ENCODE measurements around the gene CAPZA2. TPM values are rescaled to one million over a fixed set of nuclear protein-coding genes. Genes with fewer than 3 reads are reported as not detected.

CAPZA2 gene
- total and polyA plus RNA-seq, 2 experiments from 2014 or later = 49.1 to 106 TPM

DNA sequence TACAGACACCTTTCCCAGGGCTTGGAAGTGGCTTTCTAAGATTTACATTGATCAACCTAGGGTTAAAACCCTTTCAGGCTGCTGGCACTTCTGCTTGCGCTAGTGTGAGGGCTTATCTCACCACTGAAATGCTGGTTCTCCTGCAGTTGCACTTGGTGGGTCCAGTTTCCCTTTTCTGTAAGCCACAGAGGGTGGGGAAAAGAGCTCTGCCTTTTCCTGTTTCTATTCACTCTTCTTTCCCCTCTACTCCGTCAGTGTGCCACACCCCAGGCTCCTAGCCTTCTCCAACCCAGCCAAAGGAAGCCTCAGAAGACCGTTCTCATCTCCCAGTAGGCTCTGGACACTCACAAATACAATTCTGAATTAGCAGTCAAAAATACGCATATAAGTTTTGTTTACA is 19.0 kb upstream of the CAPZA2 start:
- no peak overlapping the region for H3K4me2 ChIP-seq
- no peaks in the 10 kb centered on the region for H3F3A ChIP-seq (replicated peaks; ENCODE audit: low read depth)
- H2AFZ ChIP-seq = peak overlapping the region; percentile 60; the same call in 1 of the 2 replicates
- Mint-ChIP-seq H3K36me3 (ENCODE audit: low read depth) (no peaks in the 10 kb centered on the region), H3K27ac (no peak overlapping the region), H3K9me3 (no peaks in the 10 kb centered on the region), H3K4me1 (no peaks in the 10 kb centered on the region; the same call in 1 of the 3 replicates), H3K27me3 (ENCODE audit: insufficient read depth, low read depth, poor library complexity) (no peaks in the 10 kb centered on the region), H3K4me3 (no peak overlapping the region)
- no peak overlapping the region for H3K27ac ChIP-seq (ENCODE audit: low read depth)
- H3K9me2 ChIP-seq (ENCODE audit: insufficient read depth) = no peaks in the 10 kb centered on the region
- H3K4me3 ChIP-seq = no peak overlapping the region
- no peaks in the 10 kb centered on the region for H3K36me3 ChIP-seq (ENCODE audit: insufficient read depth)
- H3K4me1 ChIP-seq (ENCODE audit: insufficient read depth) = no peaks in the 10 kb centered on the region; the same call in 1 of the 2 replicates
- no peaks in the 10 kb centered on the region for H3K27me3 ChIP-seq (ENCODE audit: insufficient read depth)
- no peaks in the 10 kb centered on the region for H3K79me2 ChIP-seq (replicated peaks; ENCODE audit: insufficient read depth)
- H4K20me1 ChIP-seq (replicated peaks; ENCODE audit: insufficient read depth) = no peaks in the 10 kb centered on the region
- no peak for TF ChIP-seq EZH2 (IDR thresholded peaks at IDR 0.05; ENCODE audit: low read depth, unreplicated experiment)
- no peak for TF ChIP-seq JUNB (IDR thresholded peaks at IDR 0.05; ENCODE audit: unreplicated experiment)
- TF ChIP-seq, protein P1, sequence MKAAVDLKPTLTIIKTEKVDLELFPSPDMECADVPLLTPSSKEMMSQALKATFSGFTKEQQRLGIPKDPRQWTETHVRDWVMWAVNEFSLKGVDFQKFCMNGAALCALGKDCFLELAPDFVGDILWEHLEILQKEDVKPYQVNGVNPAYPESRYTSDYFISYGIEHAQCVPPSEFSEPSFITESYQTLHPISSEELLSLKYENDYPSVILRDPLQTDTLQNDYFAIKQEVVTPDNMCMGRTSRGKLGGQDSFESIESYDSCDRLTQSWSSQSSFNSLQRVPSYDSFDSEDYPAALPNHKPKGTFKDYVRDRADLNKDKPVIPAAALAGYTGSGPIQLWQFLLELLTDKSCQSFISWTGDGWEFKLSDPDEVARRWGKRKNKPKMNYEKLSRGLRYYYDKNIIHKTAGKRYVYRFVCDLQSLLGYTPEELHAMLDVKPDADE (IDR thresholded peaks at IDR 0.05) = no peak
- TF ChIP-seq, protein P2, sequence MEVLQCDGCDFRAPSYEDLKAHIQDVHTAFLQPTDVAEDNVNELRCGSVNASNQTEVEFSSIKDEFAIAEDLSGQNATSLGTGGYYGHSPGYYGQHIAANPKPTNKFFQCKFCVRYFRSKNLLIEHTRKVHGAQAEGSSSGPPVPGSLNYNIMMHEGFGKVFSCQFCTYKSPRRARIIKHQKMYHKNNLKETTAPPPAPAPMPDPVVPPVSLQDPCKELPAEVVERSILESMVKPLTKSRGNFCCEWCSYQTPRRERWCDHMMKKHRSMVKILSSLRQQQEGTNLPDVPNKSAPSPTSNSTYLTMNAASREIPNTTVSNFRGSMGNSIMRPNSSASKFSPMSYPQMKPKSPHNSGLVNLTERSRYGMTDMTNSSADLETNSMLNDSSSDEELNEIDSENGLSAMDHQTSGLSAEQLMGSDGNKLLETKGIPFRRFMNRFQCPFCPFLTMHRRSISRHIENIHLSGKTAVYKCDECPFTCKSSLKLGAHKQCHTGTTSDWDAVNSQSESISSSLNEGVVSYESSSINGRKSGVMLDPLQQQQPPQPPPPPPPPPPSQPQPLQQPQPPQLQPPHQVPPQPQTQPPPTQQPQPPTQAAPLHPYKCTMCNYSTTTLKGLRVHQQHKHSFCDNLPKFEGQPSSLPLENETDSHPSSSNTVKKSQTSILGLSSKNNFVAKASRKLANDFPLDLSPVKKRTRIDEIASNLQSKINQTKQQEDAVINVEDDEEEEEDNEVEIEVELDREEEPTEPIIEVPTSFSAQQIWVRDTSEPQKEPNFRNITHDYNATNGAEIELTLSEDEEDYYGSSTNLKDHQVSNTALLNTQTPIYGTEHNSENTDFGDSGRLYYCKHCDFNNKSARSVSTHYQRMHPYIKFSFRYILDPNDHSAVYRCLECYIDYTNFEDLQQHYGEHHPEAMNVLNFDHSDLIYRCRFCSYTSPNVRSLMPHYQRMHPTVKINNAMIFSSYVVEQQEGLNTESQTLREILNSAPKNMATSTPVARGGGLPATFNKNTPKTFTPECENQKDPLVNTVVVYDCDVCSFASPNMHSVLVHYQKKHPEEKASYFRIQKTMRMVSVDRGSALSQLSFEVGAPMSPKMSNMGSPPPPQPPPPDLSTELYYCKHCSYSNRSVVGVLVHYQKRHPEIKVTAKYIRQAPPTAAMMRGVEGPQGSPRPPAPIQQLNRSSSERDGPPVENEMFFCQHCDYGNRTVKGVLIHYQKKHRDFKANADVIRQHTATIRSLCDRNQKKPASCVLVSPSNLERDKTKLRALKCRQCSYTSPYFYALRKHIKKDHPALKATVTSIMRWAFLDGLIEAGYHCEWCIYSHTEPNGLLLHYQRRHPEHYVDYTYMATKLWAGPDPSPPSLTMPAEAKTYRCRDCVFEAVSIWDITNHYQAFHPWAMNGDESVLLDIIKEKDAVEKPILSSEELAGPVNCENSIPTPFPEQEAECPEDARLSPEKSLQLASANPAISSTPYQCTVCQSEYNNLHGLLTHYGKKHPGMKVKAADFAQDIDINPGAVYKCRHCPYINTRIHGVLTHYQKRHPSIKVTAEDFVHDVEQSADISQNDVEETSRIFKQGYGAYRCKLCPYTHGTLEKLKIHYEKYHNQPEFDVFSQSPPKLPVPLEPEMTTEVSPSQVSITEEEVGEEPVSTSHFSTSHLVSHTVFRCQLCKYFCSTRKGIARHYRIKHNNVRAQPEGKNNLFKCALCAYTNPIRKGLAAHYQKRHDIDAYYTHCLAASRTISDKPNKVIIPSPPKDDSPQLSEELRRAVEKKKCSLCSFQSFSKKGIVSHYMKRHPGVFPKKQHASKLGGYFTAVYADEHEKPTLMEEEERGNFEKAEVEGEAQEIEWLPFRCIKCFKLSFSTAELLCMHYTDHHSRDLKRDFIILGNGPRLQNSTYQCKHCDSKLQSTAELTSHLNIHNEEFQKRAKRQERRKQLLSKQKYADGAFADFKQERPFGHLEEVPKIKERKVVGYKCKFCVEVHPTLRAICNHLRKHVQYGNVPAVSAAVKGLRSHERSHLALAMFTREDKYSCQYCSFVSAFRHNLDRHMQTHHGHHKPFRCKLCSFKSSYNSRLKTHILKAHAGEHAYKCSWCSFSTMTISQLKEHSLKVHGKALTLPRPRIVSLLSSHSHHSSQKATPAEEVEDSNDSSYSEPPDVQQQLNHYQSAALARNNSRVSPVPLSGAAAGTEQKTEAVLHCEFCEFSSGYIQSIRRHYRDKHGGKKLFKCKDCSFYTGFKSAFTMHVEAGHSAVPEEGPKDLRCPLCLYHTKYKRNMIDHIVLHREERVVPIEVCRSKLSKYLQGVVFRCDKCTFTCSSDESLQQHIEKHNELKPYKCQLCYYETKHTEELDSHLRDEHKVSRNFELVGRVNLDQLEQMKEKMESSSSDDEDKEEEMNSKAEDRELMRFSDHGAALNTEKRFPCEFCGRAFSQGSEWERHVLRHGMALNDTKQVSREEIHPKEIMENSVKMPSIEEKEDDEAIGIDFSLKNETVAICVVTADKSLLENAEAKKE (CRISPR knock-in tag; IDR thresholded peaks at IDR 0.05) = no peak
- TF ChIP-seq POLR2AphosphoS5 (IDR thresholded peaks at IDR 0.05; ENCODE audit: low read depth) = no peak
- TF ChIP-seq EZH2phosphoT487 (IDR thresholded peaks at IDR 0.05; ENCODE audit: unreplicated experiment) = no peak
- TF ChIP-seq CREB1 (CRISPR knock-in tag; IDR thresholded peaks at IDR 0.05; ENCODE audit: low read depth) = no peak
- no peak for TF ChIP-seq ZNF114 (CRISPR knock-in tag; IDR thresholded peaks at IDR 0.05)
- TF ChIP-seq, protein P3, sequence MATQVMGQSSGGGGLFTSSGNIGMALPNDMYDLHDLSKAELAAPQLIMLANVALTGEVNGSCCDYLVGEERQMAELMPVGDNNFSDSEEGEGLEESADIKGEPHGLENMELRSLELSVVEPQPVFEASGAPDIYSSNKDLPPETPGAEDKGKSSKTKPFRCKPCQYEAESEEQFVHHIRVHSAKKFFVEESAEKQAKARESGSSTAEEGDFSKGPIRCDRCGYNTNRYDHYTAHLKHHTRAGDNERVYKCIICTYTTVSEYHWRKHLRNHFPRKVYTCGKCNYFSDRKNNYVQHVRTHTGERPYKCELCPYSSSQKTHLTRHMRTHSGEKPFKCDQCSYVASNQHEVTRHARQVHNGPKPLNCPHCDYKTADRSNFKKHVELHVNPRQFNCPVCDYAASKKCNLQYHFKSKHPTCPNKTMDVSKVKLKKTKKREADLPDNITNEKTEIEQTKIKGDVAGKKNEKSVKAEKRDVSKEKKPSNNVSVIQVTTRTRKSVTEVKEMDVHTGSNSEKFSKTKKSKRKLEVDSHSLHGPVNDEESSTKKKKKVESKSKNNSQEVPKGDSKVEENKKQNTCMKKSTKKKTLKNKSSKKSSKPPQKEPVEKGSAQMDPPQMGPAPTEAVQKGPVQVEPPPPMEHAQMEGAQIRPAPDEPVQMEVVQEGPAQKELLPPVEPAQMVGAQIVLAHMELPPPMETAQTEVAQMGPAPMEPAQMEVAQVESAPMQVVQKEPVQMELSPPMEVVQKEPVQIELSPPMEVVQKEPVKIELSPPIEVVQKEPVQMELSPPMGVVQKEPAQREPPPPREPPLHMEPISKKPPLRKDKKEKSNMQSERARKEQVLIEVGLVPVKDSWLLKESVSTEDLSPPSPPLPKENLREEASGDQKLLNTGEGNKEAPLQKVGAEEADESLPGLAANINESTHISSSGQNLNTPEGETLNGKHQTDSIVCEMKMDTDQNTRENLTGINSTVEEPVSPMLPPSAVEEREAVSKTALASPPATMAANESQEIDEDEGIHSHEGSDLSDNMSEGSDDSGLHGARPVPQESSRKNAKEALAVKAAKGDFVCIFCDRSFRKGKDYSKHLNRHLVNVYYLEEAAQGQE (IDR thresholded peaks at IDR 0.05; ENCODE audit: unreplicated experiment) = no peak
- TF ChIP-seq NANOG (IDR thresholded peaks at IDR 0.05; ENCODE audit: borderline replicate concordance) = no peak
- TF ChIP-seq, protein P4, sequence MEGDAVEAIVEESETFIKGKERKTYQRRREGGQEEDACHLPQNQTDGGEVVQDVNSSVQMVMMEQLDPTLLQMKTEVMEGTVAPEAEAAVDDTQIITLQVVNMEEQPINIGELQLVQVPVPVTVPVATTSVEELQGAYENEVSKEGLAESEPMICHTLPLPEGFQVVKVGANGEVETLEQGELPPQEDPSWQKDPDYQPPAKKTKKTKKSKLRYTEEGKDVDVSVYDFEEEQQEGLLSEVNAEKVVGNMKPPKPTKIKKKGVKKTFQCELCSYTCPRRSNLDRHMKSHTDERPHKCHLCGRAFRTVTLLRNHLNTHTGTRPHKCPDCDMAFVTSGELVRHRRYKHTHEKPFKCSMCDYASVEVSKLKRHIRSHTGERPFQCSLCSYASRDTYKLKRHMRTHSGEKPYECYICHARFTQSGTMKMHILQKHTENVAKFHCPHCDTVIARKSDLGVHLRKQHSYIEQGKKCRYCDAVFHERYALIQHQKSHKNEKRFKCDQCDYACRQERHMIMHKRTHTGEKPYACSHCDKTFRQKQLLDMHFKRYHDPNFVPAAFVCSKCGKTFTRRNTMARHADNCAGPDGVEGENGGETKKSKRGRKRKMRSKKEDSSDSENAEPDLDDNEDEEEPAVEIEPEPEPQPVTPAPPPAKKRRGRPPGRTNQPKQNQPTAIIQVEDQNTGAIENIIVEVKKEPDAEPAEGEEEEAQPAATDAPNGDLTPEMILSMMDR (conservative IDR thresholded peaks at IDR 0.05; ENCODE audit: low read depth in 2 of 2) = no peak
- TF ChIP-seq ZNF331 (CRISPR knock-in tag; IDR thresholded peaks at IDR 0.05; ENCODE audit: low read depth) = no peak
- no peak for TF ChIP-seq STAT1 (IDR thresholded peaks at IDR 0.05; ENCODE audit: unreplicated experiment)
- ATAC-seq (no peak), DNase-seq (ENCODE audit: low spot score) (no peak)

All from GM23338 (cell line).